K562 (cell line): ENCODE data around the gene TOMM6. TPM values are rescaled to one million over a fixed set of nuclear protein-coding genes. Genes with fewer than 3 reads are reported as not detected.

ENCODE experiments used
- ATAC-seq: fragments of 200-7000 bp; cut with Tn5 transposase; 3 replicates; pipeline ENCODE4 v1.9.1; 2020; ENCODE audit warnings: moderate library complexity
- BruUV-seq: library from RNA; stranded (reverse); fragments of 400-500 nt; replicated peaks from 2 replicates; lab custom pipeline; 2021; lab: Mats Ljungman, UMichigan
- CTCF ChIA-PET: fragments of 300-600 bp; formaldehyde crosslinking; extraction: SDS; loops from one replicate; lab custom pipeline; 2021; ENCODE audit warnings: low intra/inter-chr PET ratio; lab: Yijun Ruan, JAX
- POLR2A ChIA-PET: fragments of 300-600, 350-650 bp; sonication (Branson Sonifier 250); formaldehyde crosslinking; extraction: SDS; loops from one replicate; lab custom pipeline; 2021; ENCODE audit warnings: antibody characterized with exemption, inconsistent platforms; lab: Yijun Ruan, JAX
- DNase-seq, 4 experiments: peaks; one replicate each; pipeline versions ENCODE4 v3.0.0 to v3.0.0-alpha.2; 2011 to 2018; ENCODE audit warnings: low spot score in 3 of 4, mixed read lengths in 3 of 4; ENCODE audit errors: extremely low read depth in 1 of 4
- FAIRE-seq: peaks from 2 replicates; lab custom pipeline; 2011; peaks lifted over from hg19 to GRCh38; lab: Jason Lieb, UNC
- H2AFZ ChIP-seq: 2 replicates; pipeline ENCODE4 v1.6.0; 2011; ENCODE audit warnings: low read depth, low read length, control low read depth, inconsistent platforms
- H3K27ac ChIP-seq: fragments of 200-600 bp; 3 replicates; pipeline ENCODE4 v1.8.0; 2011; ENCODE audit warnings: low read depth, mild to moderate bottlenecking, control low read depth, inconsistent platforms, low read length, moderate library complexity, mixed read lengths; ENCODE audit errors: extremely low read depth
- H3K27me3 ChIP-seq, 2 experiments: fragments of 300-600 bp in 1 of 2; 2 replicates in 1 of 2; 3 replicates in 1 of 2; pipeline versions ENCODE4 v1.6.0 to v1.8.0; 2011; ENCODE audit warnings: inconsistent platforms in 2 of 2, low read length in 2 of 2, mild to moderate bottlenecking in 1 of 2, mixed read lengths in 1 of 2, moderate library complexity in 1 of 2; ENCODE audit not compliant: control insufficient read depth in 2 of 2, insufficient read depth in 2 of 2
- H3K36me3 ChIP-seq: fragments of 300-600 bp; 3 replicates; pipeline ENCODE4 v1.8.0; 2011; ENCODE audit warnings: mild to moderate bottlenecking, low read length, inconsistent platforms; ENCODE audit not compliant: control insufficient read depth, insufficient read depth
- H3K4me1 ChIP-seq, 2 experiments: fragments of 200-600 bp in 1 of 2; replicated peaks in 1 of 2; 2 replicates in 1 of 2; 3 replicates in 1 of 2; pipeline versions ENCODE4 v1.5.1 to v1.8.0; 2011; ENCODE audit warnings: inconsistent platforms in 2 of 2, low read length in 2 of 2, mild to moderate bottlenecking in 1 of 2, mixed read lengths in 1 of 2, moderate library complexity in 1 of 2; ENCODE audit not compliant: control insufficient read depth in 2 of 2, insufficient read depth in 2 of 2
- H3K4me2 ChIP-seq: 2 replicates; pipeline ENCODE4 v1.6.1; 2011; ENCODE audit warnings: low read length, control low read depth, inconsistent platforms, mixed read lengths; ENCODE audit not compliant: insufficient read depth
- H3K4me3 ChIP-seq: fragments of 200-600 bp; sonication (generic), shearing (Covaris generic); 2 replicates; pipeline ENCODE4 v1.5.1; 2016; ENCODE audit warnings: control low read depth, inconsistent platforms
- H3K79me2 ChIP-seq: fragments of 200-600 bp; 3 replicates; pipeline ENCODE4 v1.8.0; 2011; ENCODE audit warnings: low read length, inconsistent platforms; ENCODE audit not compliant: control insufficient read depth, insufficient read depth
- H3K9ac ChIP-seq, 2 experiments: 2 replicates each; pipeline versions ENCODE4 v1.6.0 to v1.6.1; 2011; ENCODE audit warnings: low read depth in 2 of 2, low read length in 2 of 2, control low read depth in 1 of 2, inconsistent platforms in 1 of 2, mild to moderate bottlenecking in 1 of 2, mixed read lengths in 1 of 2; ENCODE audit not compliant: insufficient read depth in 1 of 2
- H3K9me1 ChIP-seq: one replicate; pipeline ENCODE4 v1.6.0; 2011; ENCODE audit warnings: inconsistent platforms, mild to moderate bottlenecking, low read length, moderate library complexity; ENCODE audit not compliant: control insufficient read depth, insufficient read depth
- H3K9me3 ChIP-seq: replicated peaks from 2 replicates; pipeline ENCODE4 v1.5.1; 2011; ENCODE audit warnings: low read depth, low read length, inconsistent platforms; ENCODE audit not compliant: control insufficient read depth, insufficient read depth
- H4K20me1 ChIP-seq: replicated peaks from 2 replicates; pipeline ENCODE4 v1.6.1; 2011; ENCODE audit warnings: low read length, inconsistent platforms, mixed read lengths; ENCODE audit not compliant: control insufficient read depth, insufficient read depth
- CBX2 ChIP-seq: fragments of 200-600 bp; sonication (generic); IDR thresholded peaks from one replicate; pipeline ENCODE4 v1.6.1; 2012; ENCODE audit warnings: mild to moderate bottlenecking, low read length, inconsistent platforms; ENCODE audit not compliant: insufficient read depth, poor library complexity, severe bottlenecking
- MCM5 ChIP-seq: fragments of 450-650 bp; IDR thresholded peaks from 2 replicates; pipeline ENCODE4 v1.6.1; 2016; ENCODE audit warnings: low read depth
- MTF1 ChIP-seq: fragments of 250-450 bp; sonication (Bioruptor Pico); IDR thresholded peaks from 2 replicates; pipeline ENCODE4 v1.9.0; 2021; ENCODE audit warnings: moderate library complexity, mild to moderate bottlenecking, inconsistent platforms, borderline replicate concordance
- PCBP1 ChIP-seq: fragments of 200-400 bp; formaldehyde crosslinking; IDR thresholded peaks from 2 replicates; pipeline ENCODE4 v1.6.1; 2018; ENCODE audit warnings: mild to moderate bottlenecking, low read depth, low read length; ENCODE audit not compliant: poor library complexity, severe bottlenecking
- SREBF1 ChIP-seq: fragments of 150-350 bp; IDR thresholded peaks from 2 replicates; pipeline ENCODE4 v1.6.1; 2014; ENCODE audit warnings: antibody characterized with exemption, low read depth, low read length, borderline replicate concordance
- ZBED1 ChIP-seq: IDR thresholded peaks from 2 replicates; pipeline ENCODE4 v1.6.1; 2014
- ZNF699 ChIP-seq: fragments of 250-450 bp; sonication (Bioruptor Pico); IDR thresholded peaks from 2 replicates; pipeline ENCODE4 v1.8.0; 2021; ENCODE audit warnings: mild to moderate bottlenecking, moderate library complexity; ENCODE audit not compliant: insufficient replicate concordance
- WGBS: fragments of 100-300 bp; shearing (Covaris generic); methylation state at CpG from one replicate; pipeline ENCODE4 v1.1.6; 2016; ENCODE audit warnings: low coverage, mixed read lengths; ENCODE audit not compliant: insufficient coverage; ENCODE audit errors: missing lambda C conversion rate; 5-methylcytosine and 5-hydroxymethylcytosine counted together
- in situ Hi-C: fragments of 300-500 bp; cut with MboI; formaldehyde crosslinking; loops from 4 replicates; pipeline ENCODE4 v1.15.0; 2018; ENCODE audit warnings: inconsistent platforms, mixed read lengths
- intact Hi-C: fragments of 100-400 bp; cut with micrococcal nuclease; formaldehyde crosslinking; loops from 2 replicates; pipeline ENCODE4 v1.14.2; 2022
- polyA plus RNA-seq, 8 experiments: library from polyadenylated mRNA; depleted of rRNA in 4 of 8; stranded (reverse) in 5 of 8; unstranded in 3 of 8; fragments of >200 nt; fragmentation: Nextera tagmentation in 2 of 8; fragmentation: Illumina TruSeq in 1 of 8; extraction: Ambion mirVana in 2 of 8; extraction: Trizol in 1 of 8; gene quantifications; 2 replicates each; pipeline versions ENCODE4 v1.2.1 to v1.2.3, GENCODE V29; 2011 to 2014; ENCODE audit warnings: inconsistent platforms in 1 of 8, missing spikeins in 1 of 8
- total RNA-seq, 7 experiments: library from RNA; depleted of rRNA in 6 of 7; stranded (reverse); fragments of >200 nt in 6 of 7; fragmentation: Illumina TruSeq in 2 of 7; extraction: Trizol in 2 of 7; gene quantifications; 2 replicates each; pipeline versions ENCODE4 v1.2.1 to v1.2.3, GENCODE V29; 2011 to 2021; ENCODE audit warnings: low replicate concordance in 1 of 7
- TF ChIP-seq, protein P1 (sequence below): sonication (generic); formaldehyde crosslinking; IDR thresholded peaks from 2 replicates; pipeline ENCODE4 v1.4.0; 2020; ENCODE audit warnings: mild to moderate bottlenecking, missing genetic modification reagents
- TF ChIP-seq, protein P2 (sequence below): sonication (generic); formaldehyde crosslinking; IDR thresholded peaks from 2 replicates; pipeline ENCODE4 v1.8.0; 2022; ENCODE audit warnings: mild to moderate bottlenecking, missing genetic modification reagents
- TF ChIP-seq, protein P3 (sequence below), 2 experiments: fragments of 450-650 bp in 1 of 2; IDR thresholded peaks; 2 replicates each; pipeline ENCODE4 v1.6.1; 2011 to 2017; ENCODE audit warnings: low read depth in 2 of 2, antibody characterized with exemption in 1 of 2, borderline replicate concordance in 1 of 2, low read length in 1 of 2, mild to moderate bottlenecking in 1 of 2, mixed read lengths in 1 of 2; ENCODE audit not compliant: control insufficient read depth in 1 of 2
- TF ChIP-seq, protein P4 (sequence below), 2 experiments: fragments of 150-350 bp in 1 of 2; IDR thresholded peaks; 2 replicates each; pipeline ENCODE4 v1.6.1; 2012 to 2016; ENCODE audit warnings: low read depth in 2 of 2, low read length in 2 of 2, mild to moderate bottlenecking in 1 of 2, moderate library complexity in 1 of 2

TOMM6 gene
- total and polyA plus RNA-seq, 9 of the 15 experiments (the other 6 are each of a cell fraction or from before 2014, with no cell fraction given): 380 to 2,097 (median 1,065) TPM

DNA sequence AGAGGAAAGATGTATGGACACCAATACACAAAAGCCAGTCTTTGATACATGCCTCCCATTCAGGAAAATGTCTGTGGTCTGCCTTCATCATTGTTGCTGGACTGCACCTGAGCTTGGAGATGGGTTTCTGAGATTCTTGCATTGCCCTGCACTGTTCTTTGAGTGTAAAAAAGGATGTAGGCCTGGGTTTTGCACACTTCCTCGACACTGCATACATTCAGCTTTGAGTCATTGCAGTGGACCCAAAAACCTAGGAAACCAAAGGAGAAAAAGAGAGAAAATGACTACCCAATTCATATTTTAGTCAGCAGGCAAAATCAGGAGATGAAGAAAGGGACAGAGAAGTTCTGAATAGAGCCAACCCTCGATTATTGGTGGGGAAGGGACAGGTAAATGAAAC, 9.0 kb downstream of the TOMM6 start:
- no peak for FAIRE-seq
- POLR2A ChIA-PET: interaction anchor here (1.0 to 2.0 kb wide), 4 partner anchors 8 to 252 kb away, joined by 3 to 10 read pairs (median 4); partner anchors contain the start of gene TOMM6
- BruUV-seq: no TSS peak
- Histone ChIP-seq H3K4me1 (no peaks in the 10 kb centered on the region), H2AFZ (no peak overlapping the region), H3K9ac (no peak overlapping the region), H4K20me1 (no peaks in the 10 kb centered on the region), H3K9me1 (no peaks in the 10 kb centered on the region), H3K27ac (no peak overlapping the region), H3K79me2 (no peaks in the 10 kb centered on the region), H3K4me3 (no peak overlapping the region), H3K36me3 (peaks cover 36% of the 10 kb centered on the region), H3K9me3 (no peaks in the 10 kb centered on the region), H3K4me2 (no peak overlapping the region), H3K27me3 (no peaks in the 10 kb centered on the region)
- CTCF ChIA-PET: no interaction called here
- in situ Hi-C loops (no loop called here), intact Hi-C loops (no loop called here)
- 39% methylated on average over 2 of the region's 2 CpGs for WGBS
- no peak for DNase-seq
- ATAC-seq: no peak
- no peak for TF ChIP-seq ZBED1
- TF ChIP-seq MCM5: no peak
- no peak for TF ChIP-seq ZNF699 (CRISPR knock-in tag)
- TF ChIP-seq, protein P1, sequence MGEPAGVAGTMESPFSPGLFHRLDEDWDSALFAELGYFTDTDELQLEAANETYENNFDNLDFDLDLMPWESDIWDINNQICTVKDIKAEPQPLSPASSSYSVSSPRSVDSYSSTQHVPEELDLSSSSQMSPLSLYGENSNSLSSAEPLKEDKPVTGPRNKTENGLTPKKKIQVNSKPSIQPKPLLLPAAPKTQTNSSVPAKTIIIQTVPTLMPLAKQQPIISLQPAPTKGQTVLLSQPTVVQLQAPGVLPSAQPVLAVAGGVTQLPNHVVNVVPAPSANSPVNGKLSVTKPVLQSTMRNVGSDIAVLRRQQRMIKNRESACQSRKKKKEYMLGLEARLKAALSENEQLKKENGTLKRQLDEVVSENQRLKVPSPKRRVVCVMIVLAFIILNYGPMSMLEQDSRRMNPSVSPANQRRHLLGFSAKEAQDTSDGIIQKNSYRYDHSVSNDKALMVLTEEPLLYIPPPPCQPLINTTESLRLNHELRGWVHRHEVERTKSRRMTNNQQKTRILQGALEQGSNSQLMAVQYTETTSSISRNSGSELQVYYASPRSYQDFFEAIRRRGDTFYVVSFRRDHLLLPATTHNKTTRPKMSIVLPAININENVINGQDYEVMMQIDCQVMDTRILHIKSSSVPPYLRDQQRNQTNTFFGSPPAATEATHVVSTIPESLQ (CRISPR knock-in tag): no peak
- TF ChIP-seq, protein P2, sequence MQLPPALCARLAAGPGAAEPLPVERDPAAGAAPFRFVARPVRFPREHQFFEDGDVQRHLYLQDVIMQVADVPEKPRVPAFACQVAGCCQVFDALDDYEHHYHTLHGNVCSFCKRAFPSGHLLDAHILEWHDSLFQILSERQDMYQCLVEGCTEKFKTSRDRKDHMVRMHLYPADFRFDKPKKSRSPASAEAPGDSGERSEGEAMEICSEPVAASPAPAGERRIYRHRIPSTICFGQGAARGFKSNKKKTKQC (CRISPR knock-in tag): no peak
- TF ChIP-seq CBX2: no peak
- TF ChIP-seq, protein P3, sequence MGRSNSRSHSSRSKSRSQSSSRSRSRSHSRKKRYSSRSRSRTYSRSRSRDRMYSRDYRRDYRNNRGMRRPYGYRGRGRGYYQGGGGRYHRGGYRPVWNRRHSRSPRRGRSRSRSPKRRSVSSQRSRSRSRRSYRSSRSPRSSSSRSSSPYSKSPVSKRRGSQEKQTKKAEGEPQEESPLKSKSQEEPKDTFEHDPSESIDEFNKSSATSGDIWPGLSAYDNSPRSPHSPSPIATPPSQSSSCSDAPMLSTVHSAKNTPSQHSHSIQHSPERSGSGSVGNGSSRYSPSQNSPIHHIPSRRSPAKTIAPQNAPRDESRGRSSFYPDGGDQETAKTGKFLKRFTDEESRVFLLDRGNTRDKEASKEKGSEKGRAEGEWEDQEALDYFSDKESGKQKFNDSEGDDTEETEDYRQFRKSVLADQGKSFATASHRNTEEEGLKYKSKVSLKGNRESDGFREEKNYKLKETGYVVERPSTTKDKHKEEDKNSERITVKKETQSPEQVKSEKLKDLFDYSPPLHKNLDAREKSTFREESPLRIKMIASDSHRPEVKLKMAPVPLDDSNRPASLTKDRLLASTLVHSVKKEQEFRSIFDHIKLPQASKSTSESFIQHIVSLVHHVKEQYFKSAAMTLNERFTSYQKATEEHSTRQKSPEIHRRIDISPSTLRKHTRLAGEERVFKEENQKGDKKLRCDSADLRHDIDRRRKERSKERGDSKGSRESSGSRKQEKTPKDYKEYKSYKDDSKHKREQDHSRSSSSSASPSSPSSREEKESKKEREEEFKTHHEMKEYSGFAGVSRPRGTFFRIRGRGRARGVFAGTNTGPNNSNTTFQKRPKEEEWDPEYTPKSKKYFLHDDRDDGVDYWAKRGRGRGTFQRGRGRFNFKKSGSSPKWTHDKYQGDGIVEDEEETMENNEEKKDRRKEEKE (IDR thresholded peaks at IDR 0.05; ENCODE audit: borderline replicate concordance in 1 of 2, control insufficient read depth in 1 of 2, low read depth in 2 of 2, low read length in 1 of 2): no peak
- TF ChIP-seq PCBP1: no peak
- TF ChIP-seq SREBF1: no peak
- TF ChIP-seq, protein P4, sequence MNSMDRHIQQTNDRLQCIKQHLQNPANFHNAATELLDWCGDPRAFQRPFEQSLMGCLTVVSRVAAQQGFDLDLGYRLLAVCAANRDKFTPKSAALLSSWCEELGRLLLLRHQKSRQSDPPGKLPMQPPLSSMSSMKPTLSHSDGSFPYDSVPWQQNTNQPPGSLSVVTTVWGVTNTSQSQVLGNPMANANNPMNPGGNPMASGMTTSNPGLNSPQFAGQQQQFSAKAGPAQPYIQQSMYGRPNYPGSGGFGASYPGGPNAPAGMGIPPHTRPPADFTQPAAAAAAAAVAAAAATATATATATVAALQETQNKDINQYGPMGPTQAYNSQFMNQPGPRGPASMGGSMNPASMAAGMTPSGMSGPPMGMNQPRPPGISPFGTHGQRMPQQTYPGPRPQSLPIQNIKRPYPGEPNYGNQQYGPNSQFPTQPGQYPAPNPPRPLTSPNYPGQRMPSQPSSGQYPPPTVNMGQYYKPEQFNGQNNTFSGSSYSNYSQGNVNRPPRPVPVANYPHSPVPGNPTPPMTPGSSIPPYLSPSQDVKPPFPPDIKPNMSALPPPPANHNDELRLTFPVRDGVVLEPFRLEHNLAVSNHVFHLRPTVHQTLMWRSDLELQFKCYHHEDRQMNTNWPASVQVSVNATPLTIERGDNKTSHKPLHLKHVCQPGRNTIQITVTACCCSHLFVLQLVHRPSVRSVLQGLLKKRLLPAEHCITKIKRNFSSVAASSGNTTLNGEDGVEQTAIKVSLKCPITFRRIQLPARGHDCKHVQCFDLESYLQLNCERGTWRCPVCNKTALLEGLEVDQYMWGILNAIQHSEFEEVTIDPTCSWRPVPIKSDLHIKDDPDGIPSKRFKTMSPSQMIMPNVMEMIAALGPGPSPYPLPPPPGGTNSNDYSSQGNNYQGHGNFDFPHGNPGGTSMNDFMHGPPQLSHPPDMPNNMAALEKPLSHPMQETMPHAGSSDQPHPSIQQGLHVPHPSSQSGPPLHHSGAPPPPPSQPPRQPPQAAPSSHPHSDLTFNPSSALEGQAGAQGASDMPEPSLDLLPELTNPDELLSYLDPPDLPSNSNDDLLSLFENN (IDR thresholded peaks at IDR 0.05; ENCODE audit: low read depth in 2 of 2, low read length in 2 of 2): no peak
- no peak for TF ChIP-seq MTF1 (CRISPR knock-in tag)
